HCT116 (cell line): ENCODE measurements around the gene SBF1. TPM values are rescaled to one million over a fixed set of nuclear protein-coding genes. Genes with fewer than 3 reads are reported as not detected.

Experiments
- ATAC-seq: fragments of 200-7000 bp; cut with Tn5 transposase; 2 replicates; pipeline ENCODE4 v1.9.1; 2020; ENCODE audit warnings: mild to moderate bottlenecking, moderate library complexity
- BruUV-seq: library from RNA; stranded (reverse); fragments of 400-500 nt; replicated peaks from 2 replicates; lab custom pipeline; 2021; lab: Mats Ljungman, UMichigan
- CTCF ChIA-PET: fragments of 300-600 bp; sonication (Branson Sonifier 250); formaldehyde crosslinking; loops from one replicate; lab custom pipeline; 2021; ENCODE audit warnings: antibody characterized with exemption; lab: Charles Lee
- POLR2A ChIA-PET: fragments of 300-600, 350-600 bp; sonication (Branson Sonifier 250); formaldehyde crosslinking; loops from one replicate; lab custom pipeline; 2021; ENCODE audit warnings: antibody characterized with exemption; lab: Charles Lee
- RAD21 ChIA-PET, 2 experiments: fragments of 300-600 bp; sonication (Branson Sonifier 250); formaldehyde crosslinking; loops; one replicate each; lab custom pipeline; 2023; ENCODE audit warnings: low total read pairs in 2 of 2; ENCODE audit not compliant: uncharacterized antibody in 2 of 2, unreplicated experiment in 2 of 2, low non-redundant PET in 1 of 2; lab: Charles Lee
- DNase-seq: peaks from one replicate; pipeline ENCODE4 v3.0.0-alpha.2; 2010; ENCODE audit warnings: low read depth, low spot score
- H2AFZ ChIP-seq: fragments of 200-600 bp; shearing (Covaris generic), sonication (generic); 2 replicates; pipeline ENCODE4 v1.6.1; 2017; ENCODE audit warnings: low read depth, mixed run types, mixed read lengths, antibody characterized with exemption, low read length; ENCODE audit not compliant: poor library complexity, severe bottlenecking
- H3K27ac ChIP-seq: 2 replicates; pipeline ENCODE4 v1.5.1; 2012; ENCODE audit warnings: low read depth, low read length
- H3K27me3 ChIP-seq: fragments of 200-600 bp; sonication (generic); 2 replicates; pipeline ENCODE4 v1.6.1; 2016; ENCODE audit warnings: mixed run types, low read length, mixed read lengths; ENCODE audit not compliant: insufficient read depth
- H3K36me3 ChIP-seq, 2 experiments: fragments of 200-500 bp in 1 of 2; fragments of 200-600 bp in 1 of 2; sonication (Bioruptor generic) in 1 of 2; sonication (generic) in 1 of 2; 2 replicates each; pipeline versions ENCODE4 v1.5.1 to v1.6.1; 2014 to 2016; ENCODE audit warnings: low read length in 2 of 2, inconsistent platforms in 1 of 2, mixed read lengths in 1 of 2, mixed run types in 1 of 2; ENCODE audit not compliant: insufficient read depth in 2 of 2, control insufficient read depth in 1 of 2
- H3K4me1 ChIP-seq, 2 experiments: fragments of 200-600 bp in 1 of 2; sonication (generic) in 1 of 2; 2 replicates each; pipeline versions ENCODE4 v1.5.1 to v1.6.1; 2012 to 2017; ENCODE audit warnings: low read length in 2 of 2, inconsistent platforms in 1 of 2, mild to moderate bottlenecking in 1 of 2, mixed read lengths in 1 of 2, mixed run types in 1 of 2, moderate library complexity in 1 of 2; ENCODE audit not compliant: insufficient read depth in 2 of 2, control insufficient read depth in 1 of 2
- H3K4me2 ChIP-seq: fragments of 200-600 bp; sonication (generic); 2 replicates; pipeline ENCODE4 v1.6.1; 2017; ENCODE audit warnings: mixed run types, low read length, mixed read lengths
- H3K4me3 ChIP-seq, 2 experiments: fragments of 200-600 bp in 1 of 2; sonication (generic) in 1 of 2; replicated peaks in 1 of 2; 2 replicates each; pipeline ENCODE4 v1.5.1; 2011 to 2016; ENCODE audit warnings: low read length in 2 of 2, control low read depth in 1 of 2, low read depth in 1 of 2, mild to moderate bottlenecking in 1 of 2, mixed read lengths in 1 of 2, mixed run types in 1 of 2
- H3K79me2 ChIP-seq: fragments of 200-600 bp; sonication (generic); 2 replicates; pipeline ENCODE4 v1.6.1; 2017; ENCODE audit warnings: mild to moderate bottlenecking, mixed run types, low read length, moderate library complexity, mixed read lengths; ENCODE audit not compliant: insufficient read depth
- H3K9ac ChIP-seq: fragments of 200-600 bp; sonication (generic); 2 replicates; pipeline ENCODE4 v1.6.1; 2016; ENCODE audit warnings: low read length, mixed read lengths
- H3K9me2 ChIP-seq: fragments of 200-600 bp; sonication (generic), shearing (Covaris generic); 2 replicates; pipeline ENCODE4 v1.6.1; 2017; ENCODE audit warnings: mixed run types, mild to moderate bottlenecking, moderate library complexity; ENCODE audit not compliant: insufficient read depth
- H3K9me3 ChIP-seq, 2 experiments: fragments of 200-500 bp in 1 of 2; fragments of 200-600 bp in 1 of 2; sonication (Bioruptor generic) in 1 of 2; sonication (generic) in 1 of 2; 2 replicates each; pipeline ENCODE4 v1.6.1; 2014 to 2017; ENCODE audit warnings: low read length in 2 of 2, mixed read lengths in 2 of 2, inconsistent platforms in 1 of 2, low read depth in 1 of 2, mild to moderate bottlenecking in 1 of 2, mixed run types in 1 of 2, moderate library complexity in 1 of 2; ENCODE audit not compliant: control insufficient read depth in 1 of 2, insufficient read depth in 1 of 2
- H4K20me1 ChIP-seq: fragments of 200-600 bp; sonication (generic), shearing (Covaris generic); 2 replicates; pipeline ENCODE4 v1.6.1; 2017; ENCODE audit warnings: mixed run types, mild to moderate bottlenecking, moderate library complexity; ENCODE audit not compliant: insufficient read depth
- CTCF ChIP-seq, 3 experiments: fragments of 200-600 bp in 1 of 3; sonication (generic) in 1 of 3; IDR thresholded peaks in 2 of 3; conservative IDR thresholded peaks in 1 of 3; 2 replicates each; pipeline ENCODE4 v1.5.1; 2012 to 2017; ENCODE audit warnings: low read depth in 2 of 3, low read length in 2 of 3, antibody characterized with exemption in 1 of 3, borderline replicate concordance in 1 of 3, control low read depth in 1 of 3, mild to moderate bottlenecking in 1 of 3, mixed read lengths in 1 of 3, mixed run types in 1 of 3, moderate library complexity in 1 of 3; ENCODE audit not compliant: insufficient read depth in 1 of 3
- JUND ChIP-seq: IDR thresholded peaks from 2 replicates; pipeline ENCODE4 v1.6.1; 2012
- POLR2A ChIP-seq: IDR thresholded peaks from 2 replicates; pipeline ENCODE4 v1.7.0; 2011; ENCODE audit warnings: borderline replicate concordance; ENCODE audit not compliant: insufficient read depth, insufficient read length; ENCODE audit errors: extremely low read depth
- POLR2AphosphoS5 ChIP-seq: IDR thresholded peaks from 2 replicates; pipeline ENCODE4 v1.6.1; 2011; ENCODE audit warnings: mild to moderate bottlenecking, low read depth, low read length, moderate library complexity
- RAD21 ChIP-seq: IDR thresholded peaks from 2 replicates; pipeline ENCODE4 v1.6.1; 2012; ENCODE audit warnings: low read depth, mild to moderate bottlenecking
- REST ChIP-seq: IDR thresholded peaks from 2 replicates; pipeline ENCODE4 v1.6.1; 2012; ENCODE audit warnings: low read depth
- YY1 ChIP-seq: IDR thresholded peaks from 2 replicates; pipeline ENCODE4 v1.6.1; 2011; ENCODE audit warnings: low read length, low read depth, moderate library complexity, mild to moderate bottlenecking; ENCODE audit not compliant: insufficient replicate concordance; ENCODE audit errors: extremely low read depth
- ZBTB33 ChIP-seq: IDR thresholded peaks from 2 replicates; pipeline ENCODE4 v1.6.1; 2011; ENCODE audit warnings: mild to moderate bottlenecking, low read length, moderate library complexity; ENCODE audit not compliant: insufficient replicate concordance; ENCODE audit errors: extremely low read depth
- ZNF274 ChIP-seq: fragments of 200-500 bp; sonication (Bioruptor generic); IDR thresholded peaks from 2 replicates; pipeline ENCODE4 v1.6.1; 2014; ENCODE audit warnings: mild to moderate bottlenecking, low read depth, low read length, inconsistent platforms
- intact Hi-C: fragments of 100-400 bp; cut with micrococcal nuclease; formaldehyde crosslinking; loops from 2 replicates; pipeline ENCODE4 v1.10.0; 2022
- total RNA-seq: library from RNA; stranded (reverse); gene quantifications from one replicate; pipeline ENCODE4 v1.2.1, GENCODE V29; 2021; ENCODE audit not compliant: unreplicated experiment

Gene SBF1
- total RNA-seq, 1 experiment from 2014 or later, result 91.1 TPM

- intact Hi-C loops, result no loop called here
- ChIA-PET CTCF (no interaction called here), POLR2A (no interaction called here), RAD21 (no interaction called here)
- H3K4me1 ChIP-seq, result peaks cover 2 to 6% of the 10 kb centered on the region in 2 experiments; a peak in 2 of 4 replicates
- H3K79me2 ChIP-seq, result peaks cover 48% of the 10 kb centered on the region
- peaks cover 7 to 36% of the 10 kb centered on the region in 2 experiments; a peak in 3 of 4 replicates for H3K36me3 ChIP-seq
- H3K9ac ChIP-seq, result no peak overlapping the region
- TF ChIP-seq YY1 (no peak), REST (no peak), POLR2A (no peak), ZNF274 (no peak), RAD21 (no peak), JUND (no peak), POLR2AphosphoS5 (no peak), ZBTB33 (no peak), CTCF (IDR thresholded peaks at IDR 0.05 in 2 of 3, conservative IDR thresholded peaks at IDR 0.05 in 1 of 3; ENCODE audit: borderline replicate concordance in 1 of 3, insufficient read depth in 1 of 3, low read depth in 2 of 3, low read length in 2 of 3) (no peak)
- BruUV-seq, result no TSS peak
- no peak overlapping the region for H3K4me3 ChIP-seq
- no peaks in the 10 kb centered on the region for H4K20me1 ChIP-seq
- no peak overlapping the region for H3K27ac ChIP-seq
- H3K4me2 ChIP-seq, result no peak overlapping the region
- ATAC-seq (no peak), DNase-seq (no peak)
- no peaks in the 10 kb centered on the region for H3K9me2 ChIP-seq
- no peaks in the 10 kb centered on the region for H3K27me3 ChIP-seq
- no peaks in the 10 kb centered on the region for H3K9me3 ChIP-seq
- no peak overlapping the region for H2AFZ ChIP-seq
These were observed 44.3 kb upstream of the SBF1 start for GRCh38 chr22:50519151-50519550.
